ENCODE results near the gene PNPLA8. TPM values are rescaled to one million over a fixed set of nuclear protein-coding genes. Genes with fewer than 3 reads are reported as not detected.
"Not testable (repeated sequence)": the region's sequence is repeated elsewhere in the genome, so short reads cannot be mapped to it uniquely, and the experiment has no call there.

Gene PNPLA8
- total RNA-seq, 2 experiments from 2014 or later, result 21.7 to 22.1 TPM

DNA sequence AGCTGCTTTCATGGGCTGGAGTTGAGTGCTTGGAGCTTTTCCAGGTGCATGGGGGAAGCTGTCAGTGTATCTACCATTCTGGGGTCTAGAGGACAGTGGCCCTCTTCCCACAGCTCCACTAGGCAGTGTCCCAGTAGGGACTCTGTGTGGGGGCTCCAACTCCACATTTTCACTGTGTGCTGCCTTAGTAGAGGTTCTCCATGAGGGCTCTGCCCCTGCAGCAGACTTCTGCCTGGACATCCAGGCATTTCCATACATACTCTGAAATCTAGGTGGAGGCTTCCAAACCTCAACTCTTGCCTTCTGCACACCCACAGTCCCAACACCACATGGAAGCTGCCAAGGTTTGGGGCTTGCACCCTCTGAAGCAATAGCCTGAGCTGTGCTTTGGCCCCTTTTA, 30.7 kb upstream of the PNPLA8 start:
- H3K4me3 Mint-ChIP-seq; CTCF ChIA-PET; H3K4me1 Mint-ChIP-seq (ENCODE audit: low read depth); DNase-seq; intact Hi-C loops (cut with micrococcal nuclease); H3K27ac Mint-ChIP-seq; POLR2A ChIA-PET; H3K27me3 Mint-ChIP-seq: not testable (repeated sequence)
- Mint-ChIP-seq H3K36me3 (peaks cover 35% of the 10 kb centered on the region), H3K9me3 (peaks cover 30% of the 10 kb centered on the region)

GRCh38 chr7:108548141-108548896, 22.4 kb upstream of the PNPLA8 start:
- H3K27ac Mint-ChIP-seq, CTCF ChIA-PET: not testable (repeated sequence)

GRCh38 chr7:108541478-108541877, 15.5 kb upstream of the PNPLA8 start:
- no peak overlapping the region for H3K4me3 Mint-ChIP-seq

More at GRCh38 chr7:108548141-108548896, 22.4 kb upstream of the PNPLA8 start:
- H3K4me1 Mint-ChIP-seq (ENCODE audit: low read depth); intact Hi-C loops (cut with micrococcal nuclease); H3K4me3 Mint-ChIP-seq; DNase-seq; H3K27me3 Mint-ChIP-seq; H3K36me3 Mint-ChIP-seq: not testable (repeated sequence)
- POLR2A ChIA-PET, result interaction anchor here (1.1 kb wide), 1 partner anchor 21 kb away, joined by 3 read pairs; the partner anchor contains the start of genes DNAJB9 and THAP5
- peaks cover 12% of the 10 kb centered on the region for H3K9me3 Mint-ChIP-seq

GRCh38 chr7:108538685-108539084, 12.8 kb upstream of the PNPLA8 start:
- H3K4me1 Mint-ChIP-seq (ENCODE audit: low read depth); H3K9me3 Mint-ChIP-seq; H3K27me3 Mint-ChIP-seq; CTCF ChIA-PET; H3K36me3 Mint-ChIP-seq; H3K4me3 Mint-ChIP-seq; POLR2A ChIA-PET; intact Hi-C loops (cut with micrococcal nuclease); DNase-seq; H3K27ac Mint-ChIP-seq: not testable (repeated sequence)

More at GRCh38 chr7:108541478-108541877, 15.5 kb upstream of the PNPLA8 start:
- DNase-seq, result no peak
- peaks cover 4% of the 10 kb centered on the region for H3K27me3 Mint-ChIP-seq
- H3K4me1 Mint-ChIP-seq (ENCODE audit: low read depth), result no peaks in the 10 kb centered on the region
- no peaks in the 10 kb centered on the region for H3K36me3 Mint-ChIP-seq
- ChIA-PET CTCF (no interaction called here), POLR2A (no interaction called here)
- H3K9me3 Mint-ChIP-seq, result no peaks in the 10 kb centered on the region
- H3K27ac Mint-ChIP-seq, result no peak overlapping the region
- intact Hi-C loops (cut with micrococcal nuclease), result no loop called here

GRCh38 chr7:108538236-108538635, 12.3 kb upstream of the PNPLA8 start:
- intact Hi-C loops (cut with micrococcal nuclease); H3K27ac Mint-ChIP-seq; H3K27me3 Mint-ChIP-seq; H3K4me1 Mint-ChIP-seq (ENCODE audit: low read depth); H3K4me3 Mint-ChIP-seq; POLR2A ChIA-PET; DNase-seq; CTCF ChIA-PET; H3K36me3 Mint-ChIP-seq; H3K9me3 Mint-ChIP-seq: not testable (repeated sequence)

DNA sequence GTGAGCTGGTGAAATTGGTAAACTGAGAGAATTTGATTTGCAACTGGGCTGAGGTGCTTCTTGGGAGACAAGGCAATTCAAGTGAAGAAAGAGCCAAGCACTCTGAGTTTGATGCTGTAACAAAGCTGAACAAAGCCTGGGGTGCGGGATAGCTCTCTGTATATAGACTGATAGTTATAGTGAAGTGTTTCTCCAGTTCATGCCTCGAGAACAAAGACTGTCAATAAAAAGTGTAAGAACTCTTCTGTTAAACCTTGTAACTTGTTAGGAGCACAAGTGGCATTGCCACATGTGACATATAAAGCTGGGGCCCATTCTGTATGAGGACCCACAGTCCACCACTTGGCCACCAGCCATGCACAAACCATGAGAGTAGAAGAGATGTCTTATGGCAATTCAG, 11.3 kb upstream of the PNPLA8 start:
- ChIA-PET POLR2A (no interaction called here), CTCF (no interaction called here)
- intact Hi-C loops (cut with micrococcal nuclease), result no loop called here
- H3K9me3 Mint-ChIP-seq, result no peaks in the 10 kb centered on the region
- no peaks in the 10 kb centered on the region for H3K36me3 Mint-ChIP-seq
- peaks cover 4% of the 10 kb centered on the region for H3K27me3 Mint-ChIP-seq
- H3K27ac Mint-ChIP-seq, result no peak overlapping the region
- H3K4me3 Mint-ChIP-seq, result no peak overlapping the region
- DNase-seq, result no peak
- no peaks in the 10 kb centered on the region for H3K4me1 Mint-ChIP-seq (ENCODE audit: low read depth)

- Mint-ChIP-seq H3K27me3 (peaks cover 4% of the 10 kb centered on the region), H3K4me3 (no peak overlapping the region), H3K9me3 (no peaks in the 10 kb centered on the region), H3K4me1 (ENCODE audit: low read depth) (no peaks in the 10 kb centered on the region), H3K27ac (no peak overlapping the region), H3K36me3 (no peaks in the 10 kb centered on the region)
- ChIA-PET POLR2A (no interaction called here), CTCF (no interaction called here)
- no peak for DNase-seq
- intact Hi-C loops (cut with micrococcal nuclease), result no loop called here
Measured at GRCh38 chr7:108535744-108536143, 9.8 kb upstream of the PNPLA8 start.

DNA sequence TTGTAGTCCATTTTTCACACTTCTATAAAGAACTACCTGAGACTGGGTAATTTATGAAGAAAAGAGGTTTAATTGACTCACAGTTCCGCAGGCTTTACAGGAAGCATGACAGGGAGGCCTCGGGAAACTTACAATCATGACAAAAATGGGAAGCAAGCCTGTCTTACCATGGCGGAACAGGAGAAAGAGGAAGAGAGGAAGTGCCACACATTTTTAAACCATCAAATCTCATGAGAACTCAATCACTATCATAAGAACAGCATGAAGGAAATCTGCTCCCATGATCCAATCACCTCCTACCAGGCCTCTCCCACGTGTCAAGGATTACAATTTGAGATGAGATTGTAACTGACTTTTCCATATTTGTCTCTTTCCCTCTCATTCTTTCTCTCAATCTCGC, 9.3 kb upstream of the PNPLA8 start:
- no peak for DNase-seq
- no peak overlapping the region for H3K27ac Mint-ChIP-seq
- intact Hi-C loops (cut with micrococcal nuclease), result no loop called here
- ChIA-PET POLR2A (no interaction called here), CTCF (no interaction called here)
- H3K36me3 Mint-ChIP-seq, result no peaks in the 10 kb centered on the region
- no peaks in the 10 kb centered on the region for H3K9me3 Mint-ChIP-seq
- no peaks in the 10 kb centered on the region for H3K4me1 Mint-ChIP-seq (ENCODE audit: low read depth)
- H3K4me3 Mint-ChIP-seq, result no peak overlapping the region
- peaks cover 4% of the 10 kb centered on the region for H3K27me3 Mint-ChIP-seq

- intact Hi-C loops (cut with micrococcal nuclease), result no loop called here
- Mint-ChIP-seq H3K27ac (no peak overlapping the region), H3K27me3 (peaks cover 4% of the 10 kb centered on the region), H3K36me3 (no peaks in the 10 kb centered on the region), H3K4me1 (ENCODE audit: low read depth) (no peaks in the 10 kb centered on the region), H3K9me3 (no peaks in the 10 kb centered on the region), H3K4me3 (no peak overlapping the region)
- POLR2A ChIA-PET, result no interaction called here
- CTCF ChIA-PET, result no interaction called here
- no peak for DNase-seq
Measured at GRCh38 chr7:108533712-108534111, 7.8 kb upstream of the PNPLA8 start.

DNA sequence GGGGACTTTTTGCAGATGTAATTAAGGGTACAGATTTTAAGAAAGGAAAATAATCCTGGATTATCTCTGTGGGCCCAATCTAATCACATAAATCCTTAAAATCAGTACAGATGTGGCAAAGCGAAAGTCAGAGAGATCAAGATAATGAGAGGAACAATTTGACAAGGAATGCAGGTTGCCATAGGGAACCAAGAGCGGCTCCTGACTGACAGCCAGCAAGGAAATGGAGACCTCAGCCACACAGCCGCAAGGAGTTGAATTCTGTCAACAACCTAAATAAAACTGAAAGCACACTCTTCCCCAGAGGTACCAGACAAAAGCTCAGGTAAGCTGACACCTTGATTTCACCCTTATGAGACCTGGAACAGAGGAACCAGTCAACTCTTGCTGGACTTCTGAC, 3.4 kb upstream of the PNPLA8 start:
- ChIA-PET CTCF (interaction anchor here (0.7 kb wide), 1 partner anchor 40 kb away, joined by 3 read pairs; the partner anchor contains the start of gene THAP5), POLR2A (no interaction called here)
- intact Hi-C loops (cut with micrococcal nuclease), result no loop called here
- H3K36me3 Mint-ChIP-seq, result no peaks in the 10 kb centered on the region
- H3K4me3 Mint-ChIP-seq, result no peak overlapping the region
- H3K9me3 Mint-ChIP-seq, result no peaks in the 10 kb centered on the region
- H3K27ac Mint-ChIP-seq, result no peak overlapping the region
- H3K4me1 Mint-ChIP-seq (ENCODE audit: low read depth), result peaks cover 5% of the 10 kb centered on the region
- H3K27me3 Mint-ChIP-seq, result no peaks in the 10 kb centered on the region
- no peak for DNase-seq

DNA sequence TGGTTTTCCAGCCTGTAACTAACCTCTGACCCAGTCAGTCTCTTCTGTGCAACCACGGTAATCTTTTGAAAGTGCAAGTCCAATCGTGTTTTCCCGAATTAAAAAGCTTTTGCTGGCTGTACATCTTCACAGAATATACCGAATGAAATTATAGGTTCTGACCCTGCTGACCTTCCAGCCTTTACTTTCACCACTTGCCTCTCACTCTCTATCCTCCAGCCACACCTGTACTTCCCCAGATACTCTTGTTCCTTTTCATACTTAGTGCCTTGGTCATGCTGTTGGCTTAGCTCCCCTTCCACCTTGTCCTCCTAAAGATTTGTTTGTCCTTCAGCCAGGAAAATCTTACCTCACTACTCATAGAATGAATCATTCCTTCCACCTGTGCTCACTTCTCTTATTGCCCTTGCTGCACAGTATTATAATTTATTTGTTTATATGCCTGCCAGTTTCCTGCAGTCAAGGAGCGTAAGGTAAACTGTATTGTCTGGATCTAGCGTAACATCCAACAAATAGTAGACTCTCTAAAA, 2.3 kb upstream of the PNPLA8 start:
- no peak overlapping the region for H3K27ac Mint-ChIP-seq
- intact Hi-C loops (cut with micrococcal nuclease), result no loop called here
- no peaks in the 10 kb centered on the region for H3K36me3 Mint-ChIP-seq
- peaks cover 16% of the 10 kb centered on the region for H3K4me1 Mint-ChIP-seq (ENCODE audit: low read depth)
- no peaks in the 10 kb centered on the region for H3K27me3 Mint-ChIP-seq
- DNase-seq, result no peak
- POLR2A ChIA-PET, result no interaction called here
- H3K4me3 Mint-ChIP-seq, result no peak overlapping the region
- CTCF ChIA-PET, result no interaction called here
- no peaks in the 10 kb centered on the region for H3K9me3 Mint-ChIP-seq

- ChIA-PET CTCF (interaction anchor here (1.4 kb wide), 1 partner anchor 30 kb away, joined by 6 read pairs; no protein-coding TSS in a partner anchor), POLR2A (interaction anchor here (2.5 to 3.5 kb wide), 2 partner anchors 9 to 43 kb away, joined by 7 to 61 read pairs; partner anchors contain the start of genes DNAJB9 and THAP5)
- H3K4me3 Mint-ChIP-seq, result peak overlapping the region; percentile 86
- H3K36me3 Mint-ChIP-seq, result peaks cover 2% of the 10 kb centered on the region
- H3K27me3 Mint-ChIP-seq, result no peaks in the 10 kb centered on the region
- intact Hi-C loops (cut with micrococcal nuclease), result loop anchor here (1.0 kb wide), 1 partner anchor 43 kb away; the partner anchor contains the start of genes DNAJB9 and THAP5
- peaks cover 27% of the 10 kb centered on the region for H3K4me1 Mint-ChIP-seq (ENCODE audit: low read depth)
- no peaks in the 10 kb centered on the region for H3K9me3 Mint-ChIP-seq
- no peak for DNase-seq
- peak overlapping the region; percentile 93 for H3K27ac Mint-ChIP-seq
Measured at GRCh38 chr7:108526768-108527017, 758 bp upstream of the PNPLA8 start.
